ENCODE results near the gene STAG3.
"Not testable (repeated sequence)": the region's sequence is repeated elsewhere in the genome, so short reads cannot be mapped to it uniquely, and the experiment has no call there.

Gene STAG3, protein sequence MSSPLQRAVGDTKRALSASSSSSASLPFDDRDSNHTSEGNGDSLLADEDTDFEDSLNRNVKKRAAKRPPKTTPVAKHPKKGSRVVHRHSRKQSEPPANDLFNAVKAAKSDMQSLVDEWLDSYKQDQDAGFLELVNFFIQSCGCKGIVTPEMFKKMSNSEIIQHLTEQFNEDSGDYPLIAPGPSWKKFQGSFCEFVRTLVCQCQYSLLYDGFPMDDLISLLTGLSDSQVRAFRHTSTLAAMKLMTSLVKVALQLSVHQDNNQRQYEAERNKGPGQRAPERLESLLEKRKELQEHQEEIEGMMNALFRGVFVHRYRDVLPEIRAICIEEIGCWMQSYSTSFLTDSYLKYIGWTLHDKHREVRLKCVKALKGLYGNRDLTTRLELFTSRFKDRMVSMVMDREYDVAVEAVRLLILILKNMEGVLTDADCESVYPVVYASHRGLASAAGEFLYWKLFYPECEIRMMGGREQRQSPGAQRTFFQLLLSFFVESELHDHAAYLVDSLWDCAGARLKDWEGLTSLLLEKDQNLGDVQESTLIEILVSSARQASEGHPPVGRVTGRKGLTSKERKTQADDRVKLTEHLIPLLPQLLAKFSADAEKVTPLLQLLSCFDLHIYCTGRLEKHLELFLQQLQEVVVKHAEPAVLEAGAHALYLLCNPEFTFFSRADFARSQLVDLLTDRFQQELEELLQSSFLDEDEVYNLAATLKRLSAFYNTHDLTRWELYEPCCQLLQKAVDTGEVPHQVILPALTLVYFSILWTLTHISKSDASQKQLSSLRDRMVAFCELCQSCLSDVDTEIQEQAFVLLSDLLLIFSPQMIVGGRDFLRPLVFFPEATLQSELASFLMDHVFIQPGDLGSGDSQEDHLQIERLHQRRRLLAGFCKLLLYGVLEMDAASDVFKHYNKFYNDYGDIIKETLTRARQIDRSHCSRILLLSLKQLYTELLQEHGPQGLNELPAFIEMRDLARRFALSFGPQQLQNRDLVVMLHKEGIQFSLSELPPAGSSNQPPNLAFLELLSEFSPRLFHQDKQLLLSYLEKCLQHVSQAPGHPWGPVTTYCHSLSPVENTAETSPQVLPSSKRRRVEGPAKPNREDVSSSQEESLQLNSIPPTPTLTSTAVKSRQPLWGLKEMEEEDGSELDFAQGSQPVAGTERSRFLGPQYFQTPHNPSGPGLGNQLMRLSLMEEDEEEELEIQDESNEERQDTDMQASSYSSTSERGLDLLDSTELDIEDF

GRCh38 chr7:100177045-100178001 is at the start of gene STAG3, which contains the start of gene GPC2:
TSS of gene STAG3 (plus strand) at chr7:100177918. CDS start at chr7:100180557, 2,639 bp downstream.
TSS of gene GPC2 (minus strand) at chr7:100177381. CDS start at chr7:100177199, 182 bp downstream.
- DNase-seq (ENCODE audit: low read depth in 1 of 2, low spot score in 1 of 2), result peak; percentile 81 to 95
- in situ Hi-C loops (cut with HindIII; ENCODE audit: low pct_unique_long_range_greater_than_20kb, low sequenced_read_pairs), result no loop called here
- TF ChIP-seq JUND (IDR thresholded peaks at IDR 0.05; ENCODE audit: low read depth), result no peak

DNA sequence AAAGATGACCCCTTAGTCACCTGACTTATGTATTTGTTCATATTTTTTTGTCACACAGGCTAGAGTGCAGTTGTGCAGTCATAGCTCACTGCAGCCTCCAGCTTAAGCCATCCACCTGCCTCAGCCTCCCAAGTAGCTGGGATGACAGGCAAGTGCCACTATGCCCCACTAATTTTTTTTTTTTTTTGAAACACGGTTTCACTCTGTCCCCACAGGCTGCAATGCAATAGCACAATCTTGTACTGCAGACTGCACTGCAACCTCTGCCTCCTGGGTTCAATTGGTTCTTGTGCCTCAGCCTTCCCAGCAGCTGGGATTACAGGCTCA is 49.1 kb upstream of the STAG3 start:
- no peak for TF ChIP-seq JUND (IDR thresholded peaks at IDR 0.05; ENCODE audit: low read depth)
- in situ Hi-C loops (cut with HindIII; ENCODE audit: low pct_unique_long_range_greater_than_20kb, low sequenced_read_pairs), result no loop called here
- DNase-seq (ENCODE audit: low read depth in 1 of 2, low spot score in 1 of 2), result no peak

DNA sequence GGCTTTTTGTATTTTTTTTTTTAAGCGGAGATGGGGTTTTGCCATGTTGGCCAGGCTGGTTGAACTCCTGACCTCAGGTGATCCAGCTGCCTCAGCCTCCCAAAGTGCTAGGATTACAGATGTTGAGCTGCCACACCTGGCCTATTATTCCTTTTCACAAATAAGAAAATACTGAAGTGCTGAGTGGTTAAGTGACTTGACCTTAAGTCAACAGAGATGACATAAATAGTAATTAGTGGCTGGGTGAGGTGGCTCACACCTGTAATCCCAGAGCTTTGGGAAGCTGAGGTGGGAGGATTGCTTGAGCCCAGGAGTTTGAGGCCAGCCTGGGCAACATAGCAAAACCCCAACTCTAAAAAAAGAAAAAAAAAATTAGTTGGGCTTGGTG is 47.5 kb upstream of the STAG3 start:
- in situ Hi-C loops (cut with HindIII; ENCODE audit: low pct_unique_long_range_greater_than_20kb, low sequenced_read_pairs); DNase-seq (ENCODE audit: low read depth in 1 of 2, low spot score in 1 of 2): not testable (repeated sequence)

DNA sequence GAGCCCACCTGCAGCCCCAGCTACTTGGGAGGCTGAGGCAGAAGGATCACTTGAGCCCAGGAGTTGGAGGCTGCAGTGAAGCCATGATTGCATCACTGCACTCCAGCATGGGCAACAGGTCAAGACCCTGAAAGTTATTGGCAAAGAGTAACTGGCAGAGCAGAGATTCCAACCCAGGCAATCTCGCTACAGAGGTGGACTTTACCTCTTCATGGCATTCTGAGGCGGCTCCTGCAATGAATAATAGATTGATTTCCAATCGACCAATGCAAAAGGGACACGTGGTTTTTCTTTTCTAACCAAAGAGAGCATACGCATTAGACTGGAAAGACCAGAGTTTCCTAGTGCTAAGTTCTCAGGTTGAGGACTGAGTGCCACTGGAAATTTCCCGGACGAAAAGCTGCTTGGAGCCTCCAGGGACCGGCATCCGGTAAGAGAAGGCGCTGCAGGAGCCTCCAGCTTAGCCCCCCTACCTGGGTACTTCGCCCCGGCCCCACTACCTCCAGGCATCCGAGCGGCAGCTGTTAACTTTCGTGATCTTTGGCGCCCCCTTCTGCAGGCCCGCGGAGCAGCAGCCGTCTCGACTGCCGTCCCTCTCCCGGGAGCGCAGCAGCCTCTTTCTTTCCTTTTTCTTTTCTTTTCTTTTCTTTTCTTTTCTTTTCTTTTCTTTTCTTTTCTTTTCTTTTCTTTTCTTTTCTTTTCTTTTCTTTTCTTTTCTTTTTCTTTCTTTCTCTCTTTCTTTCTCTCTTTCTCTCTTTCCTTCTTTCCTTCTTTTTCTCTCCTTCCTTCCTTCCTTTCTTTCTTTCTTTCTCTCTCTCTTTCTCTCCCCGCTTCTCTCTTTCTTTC is 46.9 kb upstream of the STAG3 start:
- in situ Hi-C loops (cut with HindIII; ENCODE audit: low pct_unique_long_range_greater_than_20kb, low sequenced_read_pairs), result no loop called here
- DNase-seq (ENCODE audit: low read depth in 1 of 2, low spot score in 1 of 2), result peak; percentile 31 to 64
- TF ChIP-seq JUND (IDR thresholded peaks at IDR 0.05; ENCODE audit: low read depth), result no peak

DNA sequence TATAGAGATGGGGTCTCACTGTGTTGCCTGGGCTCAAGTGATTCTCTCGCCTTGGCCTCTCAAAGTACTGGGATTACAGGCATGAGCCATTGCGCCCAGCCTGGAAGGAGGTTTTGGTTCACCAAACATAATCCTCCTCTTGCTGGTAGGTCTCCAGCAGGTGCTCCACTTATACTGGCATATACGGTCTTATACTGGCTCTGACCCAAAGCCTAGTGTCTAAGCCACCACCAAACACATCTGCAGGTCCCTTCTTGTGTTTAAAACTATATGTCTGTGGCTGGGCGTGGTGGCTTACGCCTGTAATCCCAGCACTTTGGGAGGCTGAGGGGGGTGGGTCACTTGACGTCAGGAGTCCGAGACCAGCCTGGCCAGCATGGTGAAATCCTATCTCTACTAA is 45.6 kb upstream of the STAG3 start:
- in situ Hi-C loops (cut with HindIII; ENCODE audit: low pct_unique_long_range_greater_than_20kb, low sequenced_read_pairs), result no loop called here
- TF ChIP-seq JUND (IDR thresholded peaks at IDR 0.05; ENCODE audit: low read depth), result no peak
- DNase-seq (ENCODE audit: low read depth in 1 of 2, low spot score in 1 of 2), result no peak

GRCh38 chr7:100132697-100133151 is 45.0 kb upstream of the STAG3 start:
- DNase-seq (ENCODE audit: low read depth in 1 of 2, low spot score in 1 of 2), result peak; percentile 39 to 74
- in situ Hi-C loops (cut with HindIII; ENCODE audit: low pct_unique_long_range_greater_than_20kb, low sequenced_read_pairs), result no loop called here
- no peak for TF ChIP-seq JUND (IDR thresholded peaks at IDR 0.05; ENCODE audit: low read depth)

DNA sequence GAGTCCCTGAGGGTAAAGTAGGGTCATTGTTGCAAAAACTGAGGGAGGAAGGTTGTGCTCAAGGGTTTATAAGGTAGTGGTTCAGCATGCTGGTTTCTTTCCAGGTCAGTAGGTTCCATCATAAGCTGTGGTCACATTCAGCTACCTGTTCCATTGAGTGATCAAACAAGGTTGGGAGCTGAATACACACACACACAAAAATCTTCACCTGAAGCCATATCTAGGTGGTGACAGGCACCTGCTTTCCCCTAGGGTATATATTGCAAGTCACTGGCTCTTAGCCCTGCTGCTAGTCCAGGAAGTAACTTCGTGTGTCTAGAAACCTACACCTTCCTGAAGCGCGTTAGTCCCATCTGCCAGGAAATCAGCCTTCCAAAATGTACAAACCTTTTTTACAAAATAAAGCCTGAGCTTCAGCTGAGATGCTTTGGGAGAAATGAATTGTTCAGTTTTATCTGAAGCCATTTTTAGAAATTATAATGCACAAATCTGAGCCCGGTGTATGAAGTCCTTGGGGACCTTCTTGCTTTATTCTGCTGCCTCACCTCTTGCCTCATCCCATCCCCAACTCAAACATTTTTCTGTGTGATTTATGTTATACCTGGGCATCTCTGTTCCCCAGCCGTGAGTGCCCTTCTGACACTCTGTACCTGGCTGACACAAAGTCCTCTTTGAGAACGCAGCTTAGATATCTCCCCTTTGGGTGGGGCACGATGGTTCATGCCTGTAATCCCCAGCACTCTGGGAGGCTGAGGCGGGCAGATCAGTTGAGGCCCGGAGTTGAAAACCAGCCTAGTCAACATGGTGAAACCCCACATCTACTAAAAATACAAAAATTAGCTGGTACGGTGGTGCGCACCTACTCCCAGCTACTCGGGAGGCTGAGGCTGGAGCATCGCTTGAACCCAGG is 39.6 kb upstream of the STAG3 start:
- peak; percentile 26 to 76 for DNase-seq (ENCODE audit: low read depth in 1 of 2, low spot score in 1 of 2)
- no peak for TF ChIP-seq JUND (IDR thresholded peaks at IDR 0.05; ENCODE audit: low read depth)
- in situ Hi-C loops (cut with HindIII; ENCODE audit: low pct_unique_long_range_greater_than_20kb, low sequenced_read_pairs), result no loop called here

DNA sequence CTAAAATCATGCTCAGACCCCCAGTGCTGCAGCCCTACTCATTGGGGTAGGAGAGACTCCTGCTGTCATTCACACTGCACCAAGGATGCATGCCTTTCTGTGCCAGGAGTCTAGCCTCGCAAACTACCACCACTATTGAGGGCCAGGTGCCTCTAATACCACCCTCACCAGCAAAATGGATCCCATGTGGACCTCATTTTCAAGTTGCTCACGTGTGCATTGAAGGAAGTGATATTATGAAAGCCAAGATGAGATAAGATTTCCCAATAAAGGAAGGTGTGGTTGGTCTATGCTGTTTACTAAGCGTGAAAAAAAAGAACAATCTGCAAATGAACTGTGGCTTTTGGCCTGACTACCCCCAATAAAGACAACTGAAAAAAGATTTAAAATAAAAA is 36.2 kb upstream of the STAG3 start:
- TF ChIP-seq JUND (IDR thresholded peaks at IDR 0.05; ENCODE audit: low read depth), result no peak
- in situ Hi-C loops (cut with HindIII; ENCODE audit: low pct_unique_long_range_greater_than_20kb, low sequenced_read_pairs), result no loop called here
- DNase-seq (ENCODE audit: low read depth in 1 of 2, low spot score in 1 of 2), result no peak

DNA sequence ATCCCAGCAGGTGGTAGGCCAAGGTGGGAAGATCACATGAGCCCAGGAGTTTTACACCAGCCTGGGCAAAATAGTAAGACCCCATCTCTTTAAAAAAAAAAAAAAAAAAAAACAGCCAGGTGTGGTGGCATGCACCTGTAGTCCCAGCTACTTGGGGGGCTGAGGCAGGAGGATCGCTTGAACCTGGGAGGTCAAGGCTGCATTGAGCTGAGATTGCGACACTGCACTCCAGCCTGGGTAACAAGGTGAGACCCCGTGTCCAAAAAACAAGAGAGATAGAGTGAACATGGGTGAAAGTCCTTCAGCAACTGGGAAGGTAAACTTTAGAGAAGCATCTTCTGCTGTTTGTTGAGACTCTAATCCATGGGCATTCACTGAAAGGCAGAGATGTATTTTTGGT is 35.3 kb upstream of the STAG3 start:
- TF ChIP-seq JUND (IDR thresholded peaks at IDR 0.05; ENCODE audit: low read depth), result no peak
- in situ Hi-C loops (cut with HindIII; ENCODE audit: low pct_unique_long_range_greater_than_20kb, low sequenced_read_pairs), result no loop called here
- DNase-seq (ENCODE audit: low read depth in 1 of 2, low spot score in 1 of 2), result no peak

DNA sequence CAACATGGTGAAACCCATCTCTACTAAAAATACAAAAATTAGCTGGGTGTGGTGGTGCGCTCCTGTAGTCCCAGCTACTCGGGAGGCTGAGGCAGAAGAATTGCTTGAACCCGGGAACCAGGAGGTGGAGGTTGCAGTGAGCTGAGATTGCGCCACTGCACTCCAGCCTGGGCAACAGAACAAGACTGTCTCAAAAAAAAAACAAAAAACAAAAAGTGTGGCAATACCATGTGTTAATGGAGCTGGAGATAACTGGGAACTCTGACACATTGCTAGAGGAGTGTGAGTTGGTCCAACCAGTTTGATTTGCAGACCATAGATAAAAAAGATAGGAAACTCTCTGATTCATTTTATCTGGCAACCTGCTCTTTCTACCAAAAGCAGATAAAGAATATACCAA is 31.4 kb upstream of the STAG3 start:
- DNase-seq (ENCODE audit: low read depth in 1 of 2, low spot score in 1 of 2); in situ Hi-C loops (cut with HindIII; ENCODE audit: low pct_unique_long_range_greater_than_20kb, low sequenced_read_pairs): not testable (repeated sequence)

All from T47D (cell line).